Pulmonary artery endothelial cell (primary cell): ENCODE data around the gene BCL2. TPM values are rescaled to one million over a fixed set of nuclear protein-coding genes. Genes with fewer than 3 reads are reported as not detected.
"Not testable (repeated sequence)": the region's sequence is repeated elsewhere in the genome, so short reads cannot be mapped to it uniquely, and the experiment has no call there.

Experiments used
- DNase-seq: peaks from one replicate; pipeline ENCODE4 v3.0.0-alpha.2; 2011; ENCODE audit warnings: low read depth, low spot score
- total RNA-seq: library from RNA; depleted of rRNA; stranded (reverse); fragments of >200 nt; gene quantifications from 2 replicates; pipeline ENCODE4 v1.2.3, GENCODE V29; 2014

Gene BCL2
- total RNA-seq, 1 donor from 2014 or later: 1.3 TPM

- no peak for DNase-seq
Observed at GRCh38 chr18:63236921-63237846, 82.4 kb downstream of the BCL2 start.

- no peak for DNase-seq
Observed at GRCh38 chr18:63236406-63236805, 83.2 kb downstream of the BCL2 start.

GRCh38 chr18:63235920-63236319, 83.6 kb downstream of the BCL2 start:
- not testable (repeated sequence) for DNase-seq

- no peak for DNase-seq
Observed at GRCh38 chr18:63234841-63235240, 84.7 kb downstream of the BCL2 start.

- DNase-seq: no peak
Observed at GRCh38 chr18:63234432-63234831, 85.1 kb downstream of the BCL2 start.

GRCh38 chr18:63233334-63233733, 86.2 kb downstream of the BCL2 start:
- DNase-seq: no peak

- no peak for DNase-seq
Observed at GRCh38 chr18:63232826-63233225, 86.7 kb downstream of the BCL2 start.

- no peak for DNase-seq
Observed at GRCh38 chr18:63229971-63230370, 89.6 kb downstream of the BCL2 start.

GRCh38 chr18:63225434-63225833, 94.1 kb downstream of the BCL2 start:
- DNase-seq: no peak

GRCh38 chr18:63224630-63225029, 94.9 kb downstream of the BCL2 start:
- DNase-seq: no peak

GRCh38 chr18:63223837-63224236, 95.7 kb downstream of the BCL2 start:
- DNase-seq: no peak

GRCh38 chr18:63220903-63221302, 98.7 kb downstream of the BCL2 start:
- no peak for DNase-seq

GRCh38 chr18:63218472-63218871, 101.1 kb downstream of the BCL2 start:
- DNase-seq: no peak

GRCh38 chr18:63216516-63217311, 102.9 kb downstream of the BCL2 start:
- no peak for DNase-seq

- DNase-seq: no peak
Observed at GRCh38 chr18:63213936-63214671, 105.5 kb downstream of the BCL2 start.

- no peak for DNase-seq
Observed at GRCh38 chr18:63213331-63213900, 106.2 kb downstream of the BCL2 start.

- DNase-seq: no peak
Observed at GRCh38 chr18:63210521-63210920, 109.0 kb downstream of the BCL2 start.

GRCh38 chr18:63208676-63209075, 110.9 kb downstream of the BCL2 start:
- DNase-seq: no peak

GRCh38 chr18:63207835-63208234, 111.7 kb downstream of the BCL2 start:
- no peak for DNase-seq

GRCh38 chr18:63207143-63207790, 112.3 kb downstream of the BCL2 start:
- DNase-seq: no peak
